Esophagus muscularis mucosa (tissue), 3 donors: ENCODE measurements around the gene SEMA4B.

Experiments used
- CTCF ChIP-seq, 3 experiments: fragments of 200-600 bp in 2 of 3; fragments of 450-650 bp in 1 of 3; sonication (generic) in 2 of 3; IDR thresholded peaks; one replicate each; pipeline ENCODE4 v1.5.1; 2017 to 2019; ENCODE audit warnings: antibody characterized with exemption in 3 of 3, mild to moderate bottlenecking in 2 of 3, moderate library complexity in 1 of 3
- EP300 ChIP-seq: sonication (generic); formaldehyde crosslinking; IDR thresholded peaks from one replicate; pipeline ENCODE4 v1.6.1; 2017; ENCODE audit warnings: antibody characterized with exemption

DNA sequence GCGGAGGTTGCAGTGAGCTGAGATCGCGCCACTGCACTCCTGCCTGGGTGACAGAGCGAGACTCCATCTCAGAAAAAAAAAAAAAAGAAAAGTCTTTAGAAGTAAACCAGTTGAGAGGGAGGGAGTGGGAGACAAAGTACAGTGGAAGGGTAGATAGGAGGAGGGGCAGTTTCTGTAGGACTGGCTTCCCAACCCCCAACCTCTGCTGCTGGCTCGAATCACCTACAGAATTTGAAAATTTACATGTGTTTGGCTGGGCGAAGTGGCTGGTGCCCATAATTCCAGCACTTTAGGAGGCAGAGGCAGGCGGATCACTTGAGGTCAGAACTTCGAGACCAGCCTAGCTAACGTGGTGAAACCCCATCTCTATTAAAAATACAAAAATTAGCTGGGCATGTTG, 24.1 kb upstream of the SEMA4B start:
- TF ChIP-seq EP300 (no peak), CTCF (IDR thresholded peaks at IDR 0.05) (no peak)
